Activated CD4-positive, alpha-beta memory T cell treated with anti-CD3 and anti-CD28 coated beads for 36 hours (primary cell): ENCODE measurements around the gene LLPH. TPM values are rescaled to one million over a fixed set of nuclear protein-coding genes. Genes with fewer than 3 reads are reported as not detected.

Experiments used
- CTCF ChIA-PET: fragments of 350-600 bp; sonication (Branson Sonifier 250); formaldehyde crosslinking; loops from one replicate; lab custom pipeline; 2021; ENCODE audit warnings: antibody characterized with exemption, inconsistent platforms; lab: Charles Lee
- POLR2A ChIA-PET: fragments of 350-600 bp; sonication (Branson Sonifier 250); formaldehyde crosslinking; loops from one replicate; lab custom pipeline; 2021; ENCODE audit warnings: antibody characterized with exemption; lab: Charles Lee
- DNase-seq: peaks from one replicate; pipeline ENCODE4 v3.0.0-alpha.2; 2020
- H3K27ac Mint-ChIP-seq: one replicate; pipeline ENCODE4 v1.8.0; 2021; ENCODE audit warnings: mixed read lengths
- H3K27me3 Mint-ChIP-seq: one replicate; pipeline ENCODE4 v1.8.0; 2021; ENCODE audit warnings: mixed read lengths
- H3K36me3 Mint-ChIP-seq: one replicate; pipeline ENCODE4 v1.8.0; 2021; ENCODE audit warnings: mixed read lengths
- H3K4me1 Mint-ChIP-seq: one replicate; pipeline ENCODE4 v1.8.0; 2021; ENCODE audit warnings: low read depth, mixed read lengths
- H3K4me3 Mint-ChIP-seq: one replicate; pipeline ENCODE4 v1.8.0; 2021; ENCODE audit warnings: mild to moderate bottlenecking, mixed read lengths
- H3K9me3 Mint-ChIP-seq: one replicate; pipeline ENCODE4 v1.8.0; 2021; ENCODE audit warnings: mixed read lengths
- intact Hi-C: fragments of 100-400 bp; cut with micrococcal nuclease; formaldehyde crosslinking; loops from one replicate; pipeline ENCODE4 v1.15.1; 2023
- total RNA-seq, 2 experiments: library from RNA; stranded (reverse); gene quantifications; one replicate each; pipeline ENCODE4 v1.2.3, GENCODE V29; 2021

Gene LLPH
- total RNA-seq, 2 experiments from 2014 or later = 29.1 to 31.2 TPM

DNA sequence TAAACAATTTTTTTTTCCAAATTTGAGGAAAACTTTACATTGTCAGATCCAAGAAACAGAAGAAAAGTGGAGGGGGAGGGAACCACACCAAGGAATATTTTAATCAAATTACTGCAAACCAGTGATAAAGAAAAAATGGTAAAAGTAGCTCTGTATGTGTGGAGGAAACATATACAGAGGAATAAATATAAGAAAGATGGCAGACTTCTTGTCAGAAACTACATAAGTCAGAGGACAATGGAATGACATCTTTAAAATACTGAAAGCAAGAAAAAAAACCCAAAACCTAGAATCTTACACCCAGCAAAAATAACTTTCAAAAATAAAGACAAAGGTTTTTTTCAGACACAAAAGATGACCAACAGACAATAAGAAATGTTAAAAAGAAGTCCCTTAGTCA lies 10.2 kb upstream of the LLPH start:
- Mint-ChIP-seq H3K9me3 (peaks cover 24% of the 10 kb centered on the region), H3K4me3 (no peak overlapping the region), H3K27me3 (no peaks in the 10 kb centered on the region), H3K4me1 (peaks cover 5% of the 10 kb centered on the region), H3K36me3 (peaks cover 64% of the 10 kb centered on the region), H3K27ac (no peak overlapping the region)
- intact Hi-C loops = loop anchor here (10.0 kb wide), 1 partner anchor 554 kb away; no protein-coding TSS in a partner anchor
- CTCF ChIA-PET = interaction anchor here (0.7 to 1.4 kb wide), 2 partner anchors 10 to 51 kb away, joined by 3 to 4 read pairs; partner anchors contain the start of gene LLPH
- POLR2A ChIA-PET = no interaction called here
- DNase-seq = no peak

DNA sequence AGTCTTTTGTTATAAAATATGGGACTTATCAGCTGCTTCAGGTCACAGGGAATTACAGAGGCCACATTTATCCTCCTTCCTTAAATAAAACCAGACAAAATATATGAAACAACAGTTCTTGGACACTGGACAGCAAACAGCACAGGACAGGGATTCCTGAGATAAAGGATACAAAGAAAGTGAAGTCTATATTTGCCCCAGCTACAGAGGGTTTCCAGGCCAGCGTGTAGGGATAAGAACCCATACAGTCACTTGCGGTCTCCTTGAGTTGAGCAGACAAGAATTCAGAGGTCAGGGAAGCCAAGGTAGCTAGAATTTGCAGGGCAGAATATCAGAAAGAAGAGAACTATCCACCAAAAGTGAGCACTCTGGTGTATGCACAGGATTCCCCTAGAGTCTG lies 8.8 kb upstream of the LLPH start:
- H3K4me1 Mint-ChIP-seq = no peaks in the 10 kb centered on the region
- H3K27me3 Mint-ChIP-seq = no peaks in the 10 kb centered on the region
- intact Hi-C loops = loop anchor here (10.0 kb wide), 1 partner anchor 1735 kb away; the partner anchor contains the start of gene XPOT
- CTCF ChIA-PET = interaction anchor here (1.3 kb wide), 1 partner anchor 32 kb away, joined by 3 read pairs; no protein-coding TSS in a partner anchor
- POLR2A ChIA-PET = no interaction called here
- DNase-seq = no peak
- no peak overlapping the region for H3K4me3 Mint-ChIP-seq
- peaks cover 24% of the 10 kb centered on the region for H3K9me3 Mint-ChIP-seq
- H3K27ac Mint-ChIP-seq = no peak overlapping the region
- peaks cover 59% of the 10 kb centered on the region for H3K36me3 Mint-ChIP-seq

DNA sequence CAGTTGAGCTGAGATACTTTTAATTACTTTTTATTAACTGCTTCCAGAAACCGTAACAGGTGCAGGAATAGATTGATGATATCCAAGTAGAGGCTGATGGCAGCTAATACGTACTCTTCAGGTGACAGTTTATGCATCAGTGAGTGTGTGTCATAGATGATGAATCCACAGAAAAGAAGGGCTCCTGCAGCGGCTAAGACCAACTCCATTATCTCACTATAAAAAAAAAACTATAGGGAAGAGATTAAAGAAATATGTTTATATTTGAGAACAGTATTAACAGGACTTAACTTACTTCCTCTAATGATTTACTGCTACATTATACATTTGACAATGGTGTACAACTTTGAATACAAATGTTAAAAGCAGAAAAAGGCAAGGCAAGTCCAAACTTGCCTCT lies 7.4 kb upstream of the LLPH start:
- DNase-seq = no peak
- H3K9me3 Mint-ChIP-seq = peaks cover 24% of the 10 kb centered on the region
- H3K4me1 Mint-ChIP-seq = no peaks in the 10 kb centered on the region
- ChIA-PET POLR2A (interaction anchor here (1.4 kb wide), 1 partner anchor 31 kb away, joined by 4 read pairs; the partner anchor contains the start of gene TMBIM4), CTCF (no interaction called here)
- H3K4me3 Mint-ChIP-seq = no peak overlapping the region
- H3K27me3 Mint-ChIP-seq = no peaks in the 10 kb centered on the region
- no peak overlapping the region for H3K27ac Mint-ChIP-seq
- intact Hi-C loops = loop anchor here (10.0 kb wide), 1 partner anchor 1733 kb away; the partner anchor contains the start of gene XPOT
- H3K36me3 Mint-ChIP-seq = peaks cover 49% of the 10 kb centered on the region

DNA sequence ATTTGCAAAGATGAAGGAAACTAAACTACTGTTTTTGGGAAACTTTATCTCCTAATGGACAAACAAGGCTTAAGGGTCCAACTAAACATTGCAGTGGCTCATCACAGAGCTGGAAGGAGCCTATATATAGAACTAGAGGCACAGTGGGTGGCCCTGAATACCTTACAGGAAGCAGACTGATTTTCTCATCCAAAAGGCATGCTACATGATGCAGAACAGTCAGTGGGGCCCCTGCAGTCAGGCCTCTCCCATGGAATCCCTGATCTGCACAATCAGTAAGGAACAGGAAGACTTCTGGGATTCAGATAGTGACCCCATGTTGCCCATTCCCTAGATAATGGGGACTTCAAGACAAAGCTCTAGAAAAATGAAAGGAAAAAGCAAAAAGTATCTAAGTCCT lies 1.9 kb upstream of the LLPH start:
- Mint-ChIP-seq H3K4me3 (no peak overlapping the region), H3K27me3 (no peaks in the 10 kb centered on the region), H3K27ac (no peak overlapping the region), H3K9me3 (no peaks in the 10 kb centered on the region), H3K4me1 (peaks cover 38% of the 10 kb centered on the region), H3K36me3 (peaks cover 37% of the 10 kb centered on the region)
- CTCF ChIA-PET = interaction anchor here (0.7 kb wide), 1 partner anchor 1137 kb away, joined by 3 read pairs; the partner anchor contains the start of gene CAND1
- intact Hi-C loops = loop anchor here (10.0 kb wide), 1 partner anchor 1728 kb away; the partner anchor contains the start of gene XPOT
- no peak for DNase-seq
- POLR2A ChIA-PET = no interaction called here

DNA sequence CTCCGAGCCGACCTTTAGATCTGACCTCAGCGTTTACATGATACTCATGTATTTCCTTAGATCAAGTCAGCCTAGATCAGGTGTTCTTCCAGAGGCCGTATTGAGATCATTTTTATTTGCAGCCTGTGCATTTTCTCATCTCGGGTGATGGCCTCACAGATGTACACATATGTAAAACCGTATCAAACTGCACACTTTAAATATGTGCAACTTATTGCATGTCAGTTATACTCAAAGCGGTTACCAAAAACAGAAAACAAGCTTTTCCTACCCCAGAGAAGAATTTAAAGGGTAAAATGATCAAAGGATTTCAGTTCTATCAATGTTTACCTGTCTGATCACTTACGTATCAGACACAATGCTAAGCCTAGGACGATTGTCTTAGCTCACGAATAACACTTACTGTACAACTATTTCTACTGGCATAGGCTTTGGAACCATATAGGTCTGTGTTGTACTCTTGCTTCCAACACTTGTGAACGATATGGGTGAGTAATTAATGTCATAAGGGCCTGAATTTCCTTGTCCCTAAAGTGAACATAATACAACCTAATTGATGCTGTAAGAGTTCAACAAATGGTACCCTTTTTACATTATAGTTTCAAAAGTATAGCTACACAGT lies 628 bp upstream of the LLPH start:
- no peak for DNase-seq
- H3K4me1 Mint-ChIP-seq = peaks cover 47% of the 10 kb centered on the region
- peak overlapping the region; percentile 96 for H3K4me3 Mint-ChIP-seq
- peaks cover 45% of the 10 kb centered on the region for H3K36me3 Mint-ChIP-seq
- peak overlapping the region; percentile 94 for H3K27ac Mint-ChIP-seq
- CTCF ChIA-PET = interaction anchor here (0.7 to 1.9 kb wide), 6 partner anchors 10 to 142 kb away, joined by 3 to 6 read pairs (median 4); no protein-coding TSS in a partner anchor
- no peaks in the 10 kb centered on the region for H3K9me3 Mint-ChIP-seq
- H3K27me3 Mint-ChIP-seq = no peaks in the 10 kb centered on the region
- intact Hi-C loops = loop anchor here (1.0 to 10.0 kb wide), 4 partner anchors 66 to 1726 kb away; partner anchors contain the start of genes CAND1 and XPOT
- POLR2A ChIA-PET = interaction anchor here (0.8 to 2.6 kb wide), 6 partner anchors 9 to 962 kb away, joined by 3 to 37 read pairs (median 5); partner anchors contain the start of genes HELB, LEMD3 and TMBIM4

DNA sequence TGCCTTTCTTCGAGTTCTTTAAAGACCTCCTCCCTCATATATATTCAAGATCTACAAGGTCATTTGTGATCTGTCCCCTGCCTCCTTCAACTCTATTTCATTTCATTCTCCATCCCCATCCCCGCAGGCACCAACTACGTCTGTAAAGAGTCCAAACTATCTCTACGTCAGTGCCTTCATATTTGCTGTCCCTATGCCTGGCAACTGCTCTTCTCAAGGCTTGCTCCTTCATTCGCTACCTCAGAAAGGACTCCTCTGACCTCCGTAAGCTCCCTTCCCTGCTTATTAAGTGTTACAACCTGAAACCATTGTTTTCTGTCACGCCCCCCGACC lies 650 bp downstream of the LLPH start:
- intact Hi-C loops = loop anchor here (1.0 to 10.0 kb wide), 4 partner anchors 39 to 1725 kb away; partner anchors contain the start of genes CAND1, TMBIM4 and XPOT
- Mint-ChIP-seq H3K27ac (peak overlapping the region; percentile 94), H3K4me1 (peaks cover 54% of the 10 kb centered on the region), H3K36me3 (peaks cover 52% of the 10 kb centered on the region), H3K27me3 (no peaks in the 10 kb centered on the region), H3K9me3 (no peaks in the 10 kb centered on the region), H3K4me3 (peak overlapping the region; percentile 96)
- no peak for DNase-seq
- ChIA-PET POLR2A (interaction anchor here (1.6 to 2.6 kb wide), 3 partner anchors 8 to 961 kb away, joined by 3 to 37 read pairs (median 8); partner anchors contain the start of genes LEMD3 and TMBIM4), CTCF (interaction anchor here (0.6 to 1.9 kb wide), 3 partner anchors 10 to 116 kb away, joined by 3 to 6 read pairs (median 3); no protein-coding TSS in a partner anchor)

DNA sequence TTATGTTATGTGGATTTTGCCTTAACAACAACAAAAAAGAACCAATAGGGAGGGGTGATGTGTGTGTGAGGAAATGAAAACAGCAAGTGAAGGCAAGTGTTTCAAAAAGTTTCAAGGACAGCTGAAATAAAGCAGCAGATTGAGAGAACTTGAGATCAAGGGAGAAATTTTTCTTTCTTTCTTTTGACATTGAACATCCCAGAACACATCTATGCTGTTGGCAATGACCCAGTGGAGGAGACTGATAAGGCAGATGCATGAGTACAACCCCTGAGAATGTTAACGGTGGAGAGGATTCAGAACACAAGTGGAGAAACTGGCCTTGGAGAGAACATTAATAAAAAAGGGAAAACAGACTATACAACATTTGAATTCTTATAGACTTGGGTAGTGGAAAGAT lies 2.9 kb downstream of the LLPH start:
- no peak overlapping the region for H3K4me3 Mint-ChIP-seq
- ChIA-PET CTCF (no interaction called here), POLR2A (no interaction called here)
- intact Hi-C loops = no loop called here
- no peaks in the 10 kb centered on the region for H3K27me3 Mint-ChIP-seq
- DNase-seq = no peak
- peaks cover 59% of the 10 kb centered on the region for H3K36me3 Mint-ChIP-seq
- peaks cover 55% of the 10 kb centered on the region for H3K4me1 Mint-ChIP-seq
- no peaks in the 10 kb centered on the region for H3K9me3 Mint-ChIP-seq
- H3K27ac Mint-ChIP-seq = no peak overlapping the region

DNA sequence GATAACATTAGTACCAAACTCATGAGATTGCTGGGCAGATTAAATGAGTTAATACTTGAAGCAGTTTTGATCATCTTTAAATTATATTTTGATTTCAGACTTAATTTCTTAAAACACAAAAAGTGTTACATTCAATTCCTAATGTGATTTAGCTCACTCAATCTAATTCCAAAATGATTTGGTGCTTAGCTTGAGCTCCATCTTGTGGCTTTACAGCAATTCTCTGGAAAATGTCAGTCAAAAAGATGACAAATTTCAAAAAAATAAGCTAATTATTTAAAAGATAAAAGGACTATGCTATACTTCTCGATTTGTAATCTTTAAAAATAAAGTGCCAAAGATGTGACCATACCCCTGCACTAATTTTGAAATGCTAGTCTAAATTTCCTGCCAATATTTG lies 10.1 kb downstream of the LLPH start:
- Mint-ChIP-seq H3K4me1 (peaks cover 10% of the 10 kb centered on the region), H3K27me3 (no peaks in the 10 kb centered on the region), H3K4me3 (no peak overlapping the region), H3K9me3 (no peaks in the 10 kb centered on the region), H3K27ac (no peak overlapping the region), H3K36me3 (peaks cover 28% of the 10 kb centered on the region)
- ChIA-PET CTCF (interaction anchor here (0.7 to 1.5 kb wide), 2 partner anchors 15 to 1229 kb away, joined by 3 read pairs; no protein-coding TSS in a partner anchor), POLR2A (no interaction called here)
- DNase-seq = no peak
- intact Hi-C loops = no loop called here

DNA sequence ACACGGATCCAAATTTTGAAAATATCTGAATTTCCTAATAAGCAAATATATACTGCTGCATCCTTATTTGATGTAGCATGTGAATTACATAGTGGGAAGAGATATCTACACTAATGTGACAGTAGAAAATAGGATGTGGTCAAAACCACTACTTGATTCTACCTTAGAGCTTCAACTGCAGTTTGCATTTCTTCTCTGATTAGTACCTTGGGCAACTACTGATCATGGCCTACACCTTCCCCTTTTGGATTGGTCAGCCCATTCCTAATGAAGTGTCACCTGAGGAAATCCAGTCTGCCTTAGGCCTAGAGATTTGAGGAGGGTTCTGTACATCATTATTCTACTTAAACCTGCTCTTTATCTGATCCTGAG lies 10.7 kb downstream of the LLPH start:
- H3K4me3 Mint-ChIP-seq = no peak overlapping the region
- H3K27ac Mint-ChIP-seq = no peak overlapping the region
- ChIA-PET POLR2A (no interaction called here), CTCF (interaction anchor here (1.0 kb wide), 1 partner anchor 10 kb away, joined by 3 read pairs; no protein-coding TSS in a partner anchor)
- no peaks in the 10 kb centered on the region for H3K27me3 Mint-ChIP-seq
- H3K4me1 Mint-ChIP-seq = peaks cover 5% of the 10 kb centered on the region
- peaks cover 22% of the 10 kb centered on the region for H3K36me3 Mint-ChIP-seq
- no peaks in the 10 kb centered on the region for H3K9me3 Mint-ChIP-seq
- intact Hi-C loops = no loop called here
- no peak for DNase-seq

DNA sequence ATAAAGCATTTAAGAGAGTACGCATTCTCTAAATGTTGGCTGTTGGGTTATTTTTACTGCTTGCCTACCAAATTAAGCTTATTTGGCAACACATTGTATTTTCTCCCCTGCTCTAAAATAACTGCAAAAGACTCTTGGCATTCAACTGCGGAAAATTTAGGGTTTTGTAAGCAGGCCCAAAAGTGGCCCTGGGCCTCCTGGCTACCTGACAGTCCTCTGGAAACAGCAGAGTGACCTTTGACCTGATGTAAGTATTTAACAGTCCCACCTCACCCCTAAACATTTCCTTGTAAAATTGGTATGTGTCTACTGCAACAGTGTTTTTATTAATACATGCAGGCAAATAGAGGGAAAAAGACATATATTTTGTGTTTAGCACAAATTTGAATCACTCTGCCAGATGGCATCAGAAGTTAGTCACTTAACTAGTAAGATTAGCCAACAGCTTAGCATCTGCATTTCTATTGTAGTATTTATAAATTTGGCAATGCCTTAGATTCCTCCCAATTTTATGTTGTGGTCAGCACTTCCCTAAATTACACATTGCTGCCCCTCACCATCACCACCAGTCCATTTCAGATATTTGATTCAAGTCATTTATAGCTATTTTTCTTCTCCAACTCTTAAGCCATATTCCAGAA lies 11.2 kb downstream of the LLPH start:
- Mint-ChIP-seq H3K4me1 (peaks cover 4% of the 10 kb centered on the region), H3K4me3 (no peak overlapping the region), H3K36me3 (peaks cover 21% of the 10 kb centered on the region), H3K9me3 (no peaks in the 10 kb centered on the region), H3K27me3 (no peaks in the 10 kb centered on the region), H3K27ac (no peak overlapping the region)
- POLR2A ChIA-PET = no interaction called here
- CTCF ChIA-PET = interaction anchor here (1.0 kb wide), 1 partner anchor 10 kb away, joined by 3 read pairs; no protein-coding TSS in a partner anchor
- no peak for DNase-seq
- intact Hi-C loops = no loop called here

DNA sequence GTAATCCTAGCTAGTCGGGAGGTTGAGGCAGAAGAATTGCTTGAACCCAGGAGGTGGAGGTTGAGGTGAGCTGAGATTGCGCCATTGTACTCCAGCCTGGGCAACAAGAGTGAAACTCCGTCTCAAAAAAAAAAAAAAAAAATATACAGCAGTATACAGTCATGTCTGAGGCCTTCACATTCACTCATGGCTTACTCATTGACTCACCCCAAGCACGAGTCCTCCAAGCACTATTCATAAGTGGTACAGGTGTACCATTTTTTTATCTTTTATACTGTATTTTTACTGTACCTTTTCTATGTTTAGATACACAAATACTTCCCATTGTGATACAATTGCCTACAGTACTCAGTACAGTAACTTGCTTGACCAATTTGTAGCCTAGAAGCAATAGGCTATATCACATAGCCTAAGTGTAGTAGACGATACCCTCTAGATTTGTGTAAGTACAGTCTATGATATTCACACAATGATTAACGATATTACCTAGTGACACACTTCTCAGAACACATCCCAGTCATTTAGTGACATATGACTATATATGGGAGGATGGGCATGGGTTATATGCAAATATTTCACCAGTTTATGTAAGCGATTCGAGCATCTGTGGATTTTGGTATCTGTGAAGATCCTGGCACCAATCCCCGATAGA lies 12.2 kb downstream of the LLPH start:
- intact Hi-C loops = no loop called here
- CTCF ChIA-PET = interaction anchor here (1.8 kb wide), 1 partner anchor 11 kb away, joined by 5 read pairs; no protein-coding TSS in a partner anchor
- DNase-seq = no peak
- no peaks in the 10 kb centered on the region for H3K9me3 Mint-ChIP-seq
- POLR2A ChIA-PET = no interaction called here
- no peak overlapping the region for H3K4me3 Mint-ChIP-seq
- peaks cover 13% of the 10 kb centered on the region for H3K36me3 Mint-ChIP-seq
- H3K4me1 Mint-ChIP-seq = peaks cover 8% of the 10 kb centered on the region
- H3K27ac Mint-ChIP-seq = no peak overlapping the region
- no peaks in the 10 kb centered on the region for H3K27me3 Mint-ChIP-seq
